Adrenal gland (tissue), 5 donors: ENCODE data around the gene CALN1.

Experiments
- CTCF ChIP-seq, 6 experiments: fragments of 450-650 bp in 4 of 6; fragments of 200-600 bp in 2 of 6; sonication (generic) in 1 of 6; IDR thresholded peaks; 1 replicate in 5 of 6; 2 replicates in 1 of 6; pipeline versions ENCODE4 v1.5.1 to v1.8.0; 2016 to 2021; ENCODE audit warnings: antibody characterized with exemption in 6 of 6, mild to moderate bottlenecking in 2 of 6, moderate library complexity in 1 of 6
- POLR2A ChIP-seq, 2 donors: fragments of 450-650 bp; IDR thresholded peaks; one replicate each; pipeline ENCODE4 v1.6.1; 2017; ENCODE audit warnings: antibody characterized with exemption in 2 of 2, mild to moderate bottlenecking in 2 of 2, moderate library complexity in 1 of 2
- donor health status: DM: no; HTN: no; CAD: no.

- TF ChIP-seq CTCF (IDR thresholded peaks at IDR 0.05) (no peak), POLR2A (IDR thresholded peaks at IDR 0.05) (no peak)
These were observed 342.9 kb downstream of the CALN1 start for GRCh38 chr7:72069263-72069662.
